Measurements from ENCODE around the gene IQCK. TPM values are rescaled to one million over a fixed set of nuclear protein-coding genes. Genes with fewer than 3 reads are reported as not detected.
A peak's percentile ranks its signal among the peaks of the same experiment; 100 is the strongest.

Gene IQCK
- total RNA-seq, 6 donors from 2014 or later = 9.3 to 50.3 (median 18.3) TPM

DNA sequence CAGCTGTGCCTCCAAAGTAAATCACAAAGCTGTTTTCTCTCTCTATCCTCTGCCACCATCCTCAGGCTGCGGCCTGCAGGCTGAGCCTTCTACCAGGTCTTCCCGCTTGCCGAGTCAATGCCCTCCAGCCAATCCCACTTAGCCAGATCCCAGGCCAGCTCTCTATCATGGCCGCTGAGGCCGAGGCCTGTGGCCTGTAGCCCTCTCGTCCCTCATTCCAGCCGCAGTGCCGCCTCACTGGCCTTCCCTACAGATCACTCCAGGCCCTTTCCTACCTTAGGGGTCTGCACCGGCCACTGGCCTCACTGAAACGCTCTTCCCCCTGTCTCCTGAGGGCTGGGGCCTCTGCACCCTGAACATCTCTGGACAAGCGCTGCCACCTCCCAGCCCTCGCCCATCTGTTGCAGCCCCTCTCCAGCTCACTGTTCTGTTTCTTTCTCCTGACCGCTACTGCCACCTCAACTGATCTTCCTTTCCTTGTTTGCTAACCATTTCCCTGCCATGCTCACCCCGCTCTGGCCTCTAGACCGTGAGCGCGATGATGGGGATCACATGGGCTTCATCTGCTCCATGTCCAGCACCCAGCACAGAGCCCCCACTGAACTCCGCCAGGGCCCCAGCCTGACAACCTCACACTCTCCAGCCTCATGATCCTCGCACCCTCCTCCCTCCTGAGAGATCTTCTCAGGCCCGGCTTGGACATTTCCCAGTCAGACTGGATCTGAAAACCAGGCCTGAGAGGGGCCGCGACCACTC, 8.5 kb upstream of the IQCK start:
- Histone ChIP-seq H3K4me3 (no peak overlapping the region), H3K27me3 (no peaks in the 10 kb centered on the region), H3K4me1 (peaks cover 7 to 24% (median 10%) of the 10 kb centered on the region in 4 donors), H3K27ac (peak overlapping the region in 3 of 4 donors; percentile 38 to 63 (median 44)), H3K9me3 (no peaks in the 10 kb centered on the region), H3K36me3 (peaks cover 0 to 83% (median 26%) of the 10 kb centered on the region in 4 donors)
- no peak for DNase-seq
- 92 to 94% methylated on average over 22 of the region's 22 CpGs for WGBS, 2 donors
- ATAC-seq (ENCODE audit: low FRiP score in 2 of 2) = no peak
- TF ChIP-seq, protein P1, sequence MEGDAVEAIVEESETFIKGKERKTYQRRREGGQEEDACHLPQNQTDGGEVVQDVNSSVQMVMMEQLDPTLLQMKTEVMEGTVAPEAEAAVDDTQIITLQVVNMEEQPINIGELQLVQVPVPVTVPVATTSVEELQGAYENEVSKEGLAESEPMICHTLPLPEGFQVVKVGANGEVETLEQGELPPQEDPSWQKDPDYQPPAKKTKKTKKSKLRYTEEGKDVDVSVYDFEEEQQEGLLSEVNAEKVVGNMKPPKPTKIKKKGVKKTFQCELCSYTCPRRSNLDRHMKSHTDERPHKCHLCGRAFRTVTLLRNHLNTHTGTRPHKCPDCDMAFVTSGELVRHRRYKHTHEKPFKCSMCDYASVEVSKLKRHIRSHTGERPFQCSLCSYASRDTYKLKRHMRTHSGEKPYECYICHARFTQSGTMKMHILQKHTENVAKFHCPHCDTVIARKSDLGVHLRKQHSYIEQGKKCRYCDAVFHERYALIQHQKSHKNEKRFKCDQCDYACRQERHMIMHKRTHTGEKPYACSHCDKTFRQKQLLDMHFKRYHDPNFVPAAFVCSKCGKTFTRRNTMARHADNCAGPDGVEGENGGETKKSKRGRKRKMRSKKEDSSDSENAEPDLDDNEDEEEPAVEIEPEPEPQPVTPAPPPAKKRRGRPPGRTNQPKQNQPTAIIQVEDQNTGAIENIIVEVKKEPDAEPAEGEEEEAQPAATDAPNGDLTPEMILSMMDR (IDR thresholded peaks at IDR 0.05) = no peak
- no peak for TF ChIP-seq POLR2A (IDR thresholded peaks at IDR 0.05)
- TF ChIP-seq EP300 (IDR thresholded peaks at IDR 0.05) = no peak

DNA sequence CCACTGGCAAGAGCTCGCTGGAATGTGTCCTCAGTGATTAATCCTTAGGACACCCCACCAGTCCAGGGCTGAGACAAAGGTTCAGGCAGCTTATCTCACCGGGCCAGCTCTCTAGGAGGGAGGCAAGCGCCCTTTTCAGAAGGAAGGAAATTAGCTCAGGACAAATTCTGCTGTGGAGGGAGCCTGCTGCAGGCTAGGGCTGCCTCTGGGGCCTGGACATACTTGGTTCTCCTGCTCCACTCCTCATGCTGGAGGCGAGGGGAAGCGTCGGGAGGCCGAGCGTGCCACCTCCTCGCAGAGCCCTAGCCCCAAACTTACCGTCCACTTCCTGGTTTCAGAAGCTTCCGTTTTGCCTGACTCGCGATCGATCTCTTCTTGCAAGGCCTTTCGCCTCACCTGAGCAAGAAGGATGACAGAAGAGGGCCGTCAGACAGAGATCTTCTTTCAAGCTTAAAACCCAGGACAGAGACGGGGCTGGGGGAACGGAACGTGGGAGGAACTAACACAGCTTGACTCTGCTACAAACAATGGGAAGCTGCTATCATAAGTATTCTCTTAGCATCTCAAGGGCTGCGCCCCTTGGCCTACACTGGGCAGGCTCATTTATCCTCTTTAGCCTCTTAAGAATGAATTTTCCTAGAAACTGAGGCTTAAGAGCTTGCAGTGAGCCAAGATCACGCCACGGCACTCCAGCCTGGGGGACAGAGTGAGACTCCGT, 7.7 kb upstream of the IQCK start:
- ATAC-seq (ENCODE audit: low FRiP score in 2 of 2) = no peak
- 67 to 88% methylated on average over 22 to 23 of the region's 23 CpGs for WGBS, 2 donors
- no peak for DNase-seq

DNA sequence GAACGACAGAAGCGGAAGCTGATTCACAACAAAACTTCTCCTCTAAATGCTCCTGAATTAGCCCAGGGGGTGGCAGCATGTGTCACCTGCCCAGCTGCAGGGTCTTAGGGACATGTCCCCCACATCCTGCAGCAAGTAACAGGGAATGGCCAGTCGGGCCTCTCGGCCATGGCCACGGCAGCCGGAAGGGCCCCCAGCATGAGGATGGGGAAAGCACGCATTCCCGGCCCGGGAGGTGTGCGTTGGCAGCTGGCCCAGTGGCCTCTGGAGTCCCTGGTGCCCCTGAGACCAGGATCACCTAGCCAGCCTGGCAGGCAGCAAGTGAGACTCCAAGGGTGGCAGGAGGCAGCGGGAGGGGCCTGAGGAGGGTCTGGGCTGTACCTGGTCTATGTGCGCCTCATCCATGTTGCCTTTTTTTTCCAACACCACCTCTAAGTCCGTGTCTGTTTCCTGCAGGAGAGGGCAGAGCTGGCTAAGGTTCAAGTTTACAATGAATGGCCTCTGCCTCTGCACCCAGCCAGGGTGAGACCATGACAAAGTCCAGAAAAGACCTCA, 7.0 kb upstream of the IQCK start:
- Histone ChIP-seq H3K4me3 (no peak overlapping the region), H3K4me1 (peaks cover 0 to 14% (median 0%) of the 10 kb centered on the region in 4 donors), H3K27me3 (no peaks in the 10 kb centered on the region), H3K36me3 (peaks cover 0 to 74% (median 26%) of the 10 kb centered on the region in 4 donors), H3K27ac (peak overlapping the region in 2 of 4 donors; percentile 38 to 63), H3K9me3 (no peaks in the 10 kb centered on the region)
- peak in 1 of 2 donors; percentile 84 for DNase-seq
- TF ChIP-seq EP300 (IDR thresholded peaks at IDR 0.05) (no peak), POLR2AphosphoS5 (IDR thresholded peaks at IDR 0.05) (no peak), POLR2A (IDR thresholded peaks at IDR 0.05) (no peak)
- TF ChIP-seq, protein P1 (IDR thresholded peaks at IDR 0.05) = no peak
- WGBS, 2 donors = 65 to 79% methylated on average over 5 to 13 of the region's 13 CpGs
- no peak for ATAC-seq (ENCODE audit: low FRiP score in 2 of 2)

More for the DNA sequence above, 7.7 kb upstream of the IQCK start:
- Histone ChIP-seq H3K27me3 (no peaks in the 10 kb centered on the region), H3K4me1 (peaks cover 0 to 16% (median 2%) of the 10 kb centered on the region in 4 donors), H3K9me3 (no peaks in the 10 kb centered on the region), H3K27ac (peak overlapping the region in 3 of 4 donors; percentile 38 to 63 (median 44)), H3K36me3 (peaks cover 0 to 79% (median 26%) of the 10 kb centered on the region in 4 donors), H3K4me3 (no peak overlapping the region)
- TF ChIP-seq POLR2AphosphoS5 (IDR thresholded peaks at IDR 0.05) = no peak
- no peak for TF ChIP-seq POLR2A (IDR thresholded peaks at IDR 0.05)
- no peak for TF ChIP-seq EP300 (IDR thresholded peaks at IDR 0.05)
- TF ChIP-seq, protein P1 (IDR thresholded peaks at IDR 0.05) = no peak

DNA sequence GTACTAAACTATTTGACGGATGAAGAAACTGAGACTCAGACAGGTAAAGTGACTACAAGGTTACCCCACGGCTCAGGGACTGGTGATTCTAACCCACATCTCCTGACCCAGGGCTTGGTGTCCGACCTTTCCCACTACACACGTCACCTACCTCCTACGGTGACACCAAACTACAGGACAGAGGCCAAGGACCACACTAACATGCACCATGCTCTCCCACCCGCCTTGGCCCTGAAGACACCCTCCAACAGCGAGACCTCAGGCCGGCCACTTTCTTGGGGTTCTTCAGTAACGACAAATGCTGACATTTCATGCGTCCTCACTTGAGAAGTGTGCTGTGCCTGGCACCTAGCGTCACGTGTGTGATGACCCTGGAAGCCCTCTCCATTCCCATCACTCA, 6.4 kb upstream of the IQCK start:
- Histone ChIP-seq H3K27ac (no peak overlapping the region), H3K4me1 (peaks cover 0 to 20% (median 2%) of the 10 kb centered on the region in 4 donors), H3K27me3 (no peaks in the 10 kb centered on the region), H3K4me3 (no peak overlapping the region), H3K36me3 (peaks cover 0 to 68% (median 26%) of the 10 kb centered on the region in 4 donors), H3K9me3 (no peaks in the 10 kb centered on the region)
- 91 to 96% methylated on average over 12 of the region's 12 CpGs for WGBS, 2 donors
- DNase-seq (no peak), ATAC-seq (ENCODE audit: low FRiP score in 2 of 2) (no peak)
- TF ChIP-seq POLR2A (IDR thresholded peaks at IDR 0.05) (no peak), EP300 (IDR thresholded peaks at IDR 0.05) (no peak), POLR2AphosphoS5 (IDR thresholded peaks at IDR 0.05) (no peak)
- TF ChIP-seq, protein P1 (IDR thresholded peaks at IDR 0.05) = no peak

Measured in upper lobe of left lung (tissue), 6 donors.